H9 (cell line): ENCODE data around the gene FGD5. TPM values are rescaled to one million over a fixed set of nuclear protein-coding genes. Genes with fewer than 3 reads are reported as not detected.
A peak's percentile ranks its signal among the peaks of the same experiment; 100 is the strongest.

Experiments used
- DNase-seq: peaks from one replicate; pipeline ENCODE4 v3.0.0-alpha.2; 2017
- H2AFZ ChIP-seq: one replicate; pipeline ENCODE4 v1.6.1; 2013; ENCODE audit warnings: mild to moderate bottlenecking, low read length, control low read depth, moderate library complexity
- H2AK5ac ChIP-seq: 2 replicates; pipeline ENCODE4 v1.6.1; 2013; ENCODE audit warnings: low read length, control low read depth, mixed read lengths; ENCODE audit not compliant: insufficient read length
- H2BK120ac ChIP-seq: one replicate; pipeline ENCODE4 v1.6.1; 2013; ENCODE audit warnings: low read depth, mild to moderate bottlenecking, low read length, control low read depth, inconsistent platforms; ENCODE audit not compliant: poor library complexity, severe bottlenecking
- H2BK12ac ChIP-seq: 2 replicates; pipeline ENCODE4 v1.6.1; 2013; ENCODE audit warnings: low read length, control low read depth, mixed read lengths, low read depth; ENCODE audit not compliant: insufficient read length
- H2BK15ac ChIP-seq: 2 replicates; pipeline ENCODE4 v1.6.1; 2013; ENCODE audit warnings: low read depth, low read length, control low read depth
- H2BK20ac ChIP-seq: one replicate; pipeline ENCODE4 v1.6.1; 2013; ENCODE audit warnings: low read depth, mild to moderate bottlenecking, low read length, control low read depth, inconsistent platforms; ENCODE audit not compliant: poor library complexity, severe bottlenecking
- H2BK5ac ChIP-seq: 2 replicates; pipeline ENCODE4 v1.6.1; 2013; ENCODE audit warnings: low read length, control low read depth, mixed read lengths; ENCODE audit not compliant: insufficient read length
- H3K14ac ChIP-seq: 2 replicates; pipeline ENCODE4 v1.6.1; 2013; ENCODE audit warnings: low read length, control low read depth; ENCODE audit not compliant: insufficient read depth
- H3K18ac ChIP-seq: 2 replicates; pipeline ENCODE4 v1.6.1; 2013; ENCODE audit warnings: low read depth, mild to moderate bottlenecking, mixed read lengths, low read length, control low read depth; ENCODE audit not compliant: insufficient read length
- H3K23ac ChIP-seq: 2 replicates; pipeline ENCODE4 v1.6.1; 2013; ENCODE audit warnings: low read length, control low read depth, mixed read lengths, low read depth; ENCODE audit not compliant: insufficient read length
- H3K23me2 ChIP-seq: 2 replicates; pipeline ENCODE4 v1.6.1; 2013; ENCODE audit warnings: low read depth, mild to moderate bottlenecking, mixed read lengths, low read length, control low read depth; ENCODE audit not compliant: insufficient read length, poor library complexity, severe bottlenecking
- H3K27ac ChIP-seq: 2 replicates; pipeline ENCODE4 v1.5.1; 2013; ENCODE audit warnings: low read length, control low read depth, mixed read lengths, low read depth; ENCODE audit not compliant: insufficient read length
- H3K27me3 ChIP-seq: 2 replicates; pipeline ENCODE4 v1.6.1; 2013; ENCODE audit warnings: low read length, control low read depth, inconsistent platforms; ENCODE audit not compliant: insufficient read depth
- H3K4ac ChIP-seq: 2 replicates; pipeline ENCODE4 v1.6.1; 2013; ENCODE audit warnings: low read depth, mild to moderate bottlenecking, control low read depth, inconsistent platforms, low read length, moderate library complexity
- H3K4me1 ChIP-seq: 2 replicates; pipeline ENCODE4 v1.6.1; 2013; ENCODE audit warnings: low read length, control low read depth, inconsistent platforms; ENCODE audit not compliant: insufficient read depth
- H3K4me2 ChIP-seq: 2 replicates; pipeline ENCODE4 v1.6.1; 2013; ENCODE audit warnings: low read length, control low read depth, mixed read lengths; ENCODE audit not compliant: insufficient read length, insufficient read depth
- H3K56ac ChIP-seq: 2 replicates; pipeline ENCODE4 v1.6.1; 2013; ENCODE audit warnings: low read depth, mild to moderate bottlenecking, mixed read lengths, low read length, control low read depth; ENCODE audit not compliant: insufficient read length
- H3K79me1 ChIP-seq: 2 replicates; pipeline ENCODE4 v1.6.1; 2013; ENCODE audit warnings: low read depth, mild to moderate bottlenecking, moderate library complexity, low read length, control low read depth, inconsistent platforms; ENCODE audit not compliant: insufficient read depth, poor library complexity, severe bottlenecking
- H3K79me2 ChIP-seq: 2 replicates; pipeline ENCODE4 v1.6.1; 2013; ENCODE audit warnings: low read length, control low read depth, inconsistent platforms; ENCODE audit not compliant: insufficient read depth
- H3K9ac ChIP-seq: 2 replicates; pipeline ENCODE4 v1.6.1; 2013; ENCODE audit warnings: low read length, control low read depth, mixed read lengths; ENCODE audit not compliant: insufficient read length; ENCODE audit errors: extremely low read depth
- H3K9me3 ChIP-seq: one replicate; pipeline ENCODE4 v1.6.1; 2013; ENCODE audit warnings: low read depth, low read length, inconsistent platforms; ENCODE audit not compliant: control insufficient read depth
- H3T11ph ChIP-seq: one replicate; pipeline ENCODE4 v1.6.1; 2013; ENCODE audit warnings: mild to moderate bottlenecking, low read length, control low read depth, inconsistent platforms
- H4K20me1 ChIP-seq: one replicate; pipeline ENCODE4 v1.6.1; 2013; ENCODE audit not compliant: control insufficient read depth, insufficient read length, insufficient read depth
- H4K5ac ChIP-seq: 2 replicates; pipeline ENCODE4 v1.6.1; 2013; ENCODE audit warnings: low read depth, mild to moderate bottlenecking, mixed read lengths, low read length, control low read depth; ENCODE audit not compliant: insufficient read length
- H4K8ac ChIP-seq: replicated peaks from 2 replicates; pipeline ENCODE4 v1.6.1; 2013; ENCODE audit warnings: low read length, control low read depth, mixed read lengths, low read depth; ENCODE audit not compliant: insufficient read length
- H4K91ac ChIP-seq: 2 replicates; pipeline ENCODE4 v1.6.1; 2013; ENCODE audit warnings: low read depth, mild to moderate bottlenecking, moderate library complexity, mixed read lengths, low read length, control low read depth; ENCODE audit not compliant: insufficient read length
- H3K27ac Mint-ChIP-seq, 3 experiments: 2 replicates in 2 of 3; 3 replicates in 1 of 3; pipeline ENCODE4 v1.8.0; 2020 to 2021; ENCODE audit warnings: mixed read lengths in 3 of 3, mild to moderate bottlenecking in 1 of 3, moderate library complexity in 1 of 3
- H3K27me3 Mint-ChIP-seq: 2 replicates; pipeline ENCODE4 v1.8.0; 2021; ENCODE audit warnings: low read depth, mild to moderate bottlenecking, moderate library complexity, mixed read lengths
- H3K36me3 Mint-ChIP-seq, 3 experiments: 2 replicates in 2 of 3; 3 replicates in 1 of 3; pipeline ENCODE4 v1.8.0; 2020 to 2021; ENCODE audit warnings: low read depth in 3 of 3, mixed read lengths in 3 of 3; ENCODE audit not compliant: insufficient read depth in 1 of 3
- H3K4me1 Mint-ChIP-seq, 2 experiments: 2 replicates each; pipeline ENCODE4 v1.8.0; 2020; ENCODE audit warnings: mixed read lengths in 2 of 2
- H3K4me3 Mint-ChIP-seq, 2 experiments: 2 replicates in 1 of 2; 3 replicates in 1 of 2; pipeline ENCODE4 v1.8.0; 2020 to 2021; ENCODE audit warnings: mild to moderate bottlenecking in 2 of 2, mixed read lengths in 2 of 2, moderate library complexity in 1 of 2
- H3K9me3 Mint-ChIP-seq, 2 experiments: 2 replicates in 1 of 2; 3 replicates in 1 of 2; pipeline ENCODE4 v1.8.0; 2020; ENCODE audit warnings: mild to moderate bottlenecking in 2 of 2, mixed read lengths in 2 of 2, moderate library complexity in 1 of 2
- WGBS: extraction: QIAGEN DNeasy Blood & Tissue Kit; methylation state at CpG from one replicate; pipeline ENCODE4 v1.1.7; 2013; ENCODE audit warnings: missing lambda C conversion rate, low lambda C conversion rate, mixed read lengths; ENCODE audit not compliant: insufficient read length; ENCODE audit errors: extremely low coverage; 5-methylcytosine and 5-hydroxymethylcytosine counted together
- total RNA-seq: library from RNA; stranded (reverse); gene quantifications from 2 replicates; pipeline ENCODE4 v1.2.1, GENCODE V29; 2021
- TF ChIP-seq, protein P1 (sequence below): fragments of 200-600 bp; sonication (generic); conservative IDR thresholded peaks from 3 replicates; pipeline ENCODE4 v1.8.0; 2021; ENCODE audit warnings: antibody characterized with exemption, mild to moderate bottlenecking

The FGD5 gene
- total RNA-seq, 1 experiment from 2014 or later: 7.8 TPM

DNA sequence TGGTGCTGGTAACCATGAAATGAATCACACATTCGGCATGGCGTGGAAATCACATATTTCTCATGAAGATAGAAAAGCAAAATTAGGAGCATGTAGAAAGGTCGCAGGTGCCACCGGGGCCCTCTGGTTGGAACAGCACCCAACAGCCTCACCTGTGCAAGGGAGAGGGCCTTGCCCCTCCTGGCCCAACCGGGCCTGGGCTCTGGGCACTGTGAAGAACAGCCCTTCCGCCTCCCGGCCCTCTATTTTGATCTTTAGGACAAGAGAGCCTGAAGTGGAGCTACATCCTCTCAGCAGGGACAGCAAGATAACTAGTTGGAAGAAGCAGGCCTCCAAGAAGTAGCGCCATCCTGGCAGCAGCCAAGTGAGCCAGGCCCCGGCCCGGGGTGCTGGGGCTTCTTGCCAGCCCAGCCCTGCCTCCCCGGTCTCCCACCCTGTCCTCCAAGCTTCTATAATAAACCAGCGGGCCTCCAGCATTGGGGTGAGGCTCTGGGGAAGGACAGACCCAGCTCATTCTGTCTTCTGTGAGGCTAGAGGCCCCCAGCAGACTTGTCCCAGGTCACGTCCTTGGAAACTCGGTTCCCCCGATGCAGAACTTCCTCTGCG, 46.1 kb upstream of the FGD5 start:
- TF ChIP-seq, protein P1, sequence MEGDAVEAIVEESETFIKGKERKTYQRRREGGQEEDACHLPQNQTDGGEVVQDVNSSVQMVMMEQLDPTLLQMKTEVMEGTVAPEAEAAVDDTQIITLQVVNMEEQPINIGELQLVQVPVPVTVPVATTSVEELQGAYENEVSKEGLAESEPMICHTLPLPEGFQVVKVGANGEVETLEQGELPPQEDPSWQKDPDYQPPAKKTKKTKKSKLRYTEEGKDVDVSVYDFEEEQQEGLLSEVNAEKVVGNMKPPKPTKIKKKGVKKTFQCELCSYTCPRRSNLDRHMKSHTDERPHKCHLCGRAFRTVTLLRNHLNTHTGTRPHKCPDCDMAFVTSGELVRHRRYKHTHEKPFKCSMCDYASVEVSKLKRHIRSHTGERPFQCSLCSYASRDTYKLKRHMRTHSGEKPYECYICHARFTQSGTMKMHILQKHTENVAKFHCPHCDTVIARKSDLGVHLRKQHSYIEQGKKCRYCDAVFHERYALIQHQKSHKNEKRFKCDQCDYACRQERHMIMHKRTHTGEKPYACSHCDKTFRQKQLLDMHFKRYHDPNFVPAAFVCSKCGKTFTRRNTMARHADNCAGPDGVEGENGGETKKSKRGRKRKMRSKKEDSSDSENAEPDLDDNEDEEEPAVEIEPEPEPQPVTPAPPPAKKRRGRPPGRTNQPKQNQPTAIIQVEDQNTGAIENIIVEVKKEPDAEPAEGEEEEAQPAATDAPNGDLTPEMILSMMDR: no peak
- Histone ChIP-seq H4K8ac (no peak overlapping the region), H3K27ac (no peak overlapping the region), H3K79me1 (no peaks in the 10 kb centered on the region), H3K79me2 (no peaks in the 10 kb centered on the region), H3K9me3 (no peaks in the 10 kb centered on the region), H3K56ac (no peak overlapping the region), H3K23me2 (no peaks in the 10 kb centered on the region), H3K18ac (no peak overlapping the region), H3K4me2 (no peak overlapping the region), H3K9ac (no peak overlapping the region), H3K4ac (no peak overlapping the region), H3K27me3 (no peaks in the 10 kb centered on the region), H3K23ac (no peak overlapping the region), H2BK5ac (no peak overlapping the region), H4K5ac (no peak overlapping the region), H3K14ac (peak overlapping the region; percentile 43; the same call in 1 of the 2 replicates), H2BK15ac (no peak overlapping the region), H4K91ac (no peak overlapping the region), H2BK12ac (no peak overlapping the region), H2BK20ac (no peak overlapping the region), H3K4me1 (no peaks in the 10 kb centered on the region), H3T11ph (no peak overlapping the region), H2AFZ (no peak overlapping the region), H4K20me1 (no peaks in the 10 kb centered on the region), H2BK120ac (no peak overlapping the region), H2AK5ac (no peak overlapping the region)
- peaks cover 3 to 22% of the 10 kb centered on the region in 2 experiments for H3K4me1 Mint-ChIP-seq
- no peaks in the 10 kb centered on the region for H3K27me3 Mint-ChIP-seq
- H3K27ac Mint-ChIP-seq: peak overlapping the region in 1 of 3 experiments; percentile 66; a peak in 1 of 7 replicates
- no CpG with 5 or more reads among the region's 16 CpGs for WGBS
- no peaks in the 10 kb centered on the region; a peak in 1 of 7 replicates for H3K36me3 Mint-ChIP-seq
- peak; percentile 25 for DNase-seq
- no peaks in the 10 kb centered on the region; a peak in 1 of 5 replicates for H3K9me3 Mint-ChIP-seq
- H3K4me3 Mint-ChIP-seq: no peak overlapping the region
